B cell (primary cell): ENCODE measurements around the gene ATP11A.

Source experiments
- CTCF ChIP-seq: fragments of 200-600 bp; IDR thresholded peaks from one replicate; pipeline ENCODE4 v1.8.0; 2022; ENCODE audit warnings: antibody characterized with exemption, mild to moderate bottlenecking
- EZH2 ChIP-seq: IDR thresholded peaks from 2 replicates; pipeline ENCODE4 v1.6.1; 2012; ENCODE audit warnings: borderline replicate concordance, low read depth, mild to moderate bottlenecking, moderate library complexity, low read length; ENCODE audit not compliant: insufficient read depth, poor library complexity, severe bottlenecking

GRCh38 chr13:112781881-112782361 lies 92.1 kb downstream of the ATP11A start:
- TF ChIP-seq CTCF (no peak), EZH2 (no peak)
